CD4-positive, CD25-positive, alpha-beta regulatory T cell (primary cell): Measurements from ENCODE around the gene IQCH. TPM values are rescaled to one million over a fixed set of nuclear protein-coding genes. Genes with fewer than 3 reads are reported as not detected.
A peak's percentile ranks its signal among the peaks of the same experiment; 100 is the strongest.

Source experiments
- ATAC-seq, 2 donors: fragments of 150-1000 bp; cut with Tn5 transposase; one replicate each; pipeline ENCODE4 v1.10.0; 2021; ENCODE audit warnings: low read depth in 2 of 2, moderate number of reproducible peaks in 2 of 2, moderate library complexity in 1 of 2
- DNase-seq, 3 donors: peaks; one replicate each; pipeline versions ENCODE4 v3.0.0 to v3.0.0-alpha.2; 2012 to 2022; ENCODE audit warnings: mixed read lengths in 1 of 3
- H3K27ac ChIP-seq: one replicate; pipeline ENCODE4 v1.7.0; 2013; ENCODE audit warnings: mild to moderate bottlenecking, low read length; ENCODE audit not compliant: insufficient read depth, poor library complexity, severe bottlenecking
- H3K27me3 ChIP-seq: one replicate; pipeline ENCODE4 v1.7.0; 2013; ENCODE audit warnings: low read length; ENCODE audit not compliant: control insufficient read depth, insufficient read depth
- H3K36me3 ChIP-seq: one replicate; pipeline ENCODE4 v1.7.0; 2013; ENCODE audit warnings: mild to moderate bottlenecking, low read length, moderate library complexity; ENCODE audit not compliant: control insufficient read depth, insufficient read depth
- H3K4me1 ChIP-seq: 2 replicates; pipeline ENCODE4 v1.7.0; 2013; ENCODE audit warnings: mild to moderate bottlenecking, low read length; ENCODE audit not compliant: insufficient read depth, control insufficient read depth, poor library complexity, severe bottlenecking
- H3K4me3 ChIP-seq: one replicate; pipeline ENCODE4 v1.7.0; 2013; ENCODE audit warnings: low read depth, mild to moderate bottlenecking, low read length, moderate library complexity
- H3K9me3 ChIP-seq, 2 experiments: 1 replicate in 1 of 2; 2 replicates in 1 of 2; pipeline ENCODE4 v1.7.0; 2013; ENCODE audit warnings: low read length in 2 of 2, mild to moderate bottlenecking in 1 of 2, moderate library complexity in 1 of 2; ENCODE audit not compliant: control insufficient read depth in 2 of 2
- H3K27ac Mint-ChIP-seq, 3 donors: one replicate each; pipeline ENCODE4 v1.8.0; 2020 to 2022; ENCODE audit warnings: mild to moderate bottlenecking in 3 of 3, mixed read lengths in 3 of 3, moderate library complexity in 2 of 3
- H3K27me3 Mint-ChIP-seq: one replicate; pipeline ENCODE4 v1.8.0; 2022; ENCODE audit warnings: mild to moderate bottlenecking, mixed read lengths
- H3K36me3 Mint-ChIP-seq: one replicate; pipeline ENCODE4 v1.8.0; 2020; ENCODE audit warnings: mixed read lengths
- H3K4me1 Mint-ChIP-seq, 4 donors: one replicate each; pipeline ENCODE4 v1.8.0; 2020 to 2022; ENCODE audit warnings: mixed read lengths in 4 of 4, mild to moderate bottlenecking in 1 of 4
- H3K4me3 Mint-ChIP-seq, 4 donors: one replicate each; pipeline ENCODE4 v1.8.0; 2020 to 2022; ENCODE audit warnings: mild to moderate bottlenecking in 4 of 4, mixed read lengths in 4 of 4, moderate library complexity in 3 of 4
- H3K9me3 Mint-ChIP-seq, 7 donors: one replicate each; pipeline ENCODE4 v1.8.0; 2020 to 2022; ENCODE audit warnings: mixed read lengths in 7 of 7, mild to moderate bottlenecking in 3 of 7, moderate library complexity in 2 of 7
- polyA plus RNA-seq, 4 donors: library from polyadenylated mRNA; unstranded; fragments of 300-500 nt; fragmentation: Illumina TruSeq; gene quantifications; one replicate each; pipeline ENCODE4 v1.2.3, GENCODE V29; 2021
- total RNA-seq: library from RNA; stranded (reverse); gene quantifications from one replicate; pipeline ENCODE4 v1.2.3, GENCODE V29; 2022

IQCH gene
- total and polyA plus RNA-seq, 5 donors from 2014 or later, result 0.32 to 0.54 (median 0.38) TPM; not detected in 2

GRCh38 chr15:67521783-67522568 lies 267.4 kb downstream of the IQCH start:
- H3K4me3 Mint-ChIP-seq, result peak overlapping the region; percentile 83 to 95 (median 94)
- ATAC-seq (peak in 1 of 2 donors; percentile 1), DNase-seq (peak in 2 of 3 donors; percentile 15 to 32)
- Histone ChIP-seq H3K4me3 (peak overlapping the region; percentile 93), H3K27me3 (no peaks in the 10 kb centered on the region), H3K9me3 (no peaks in the 10 kb centered on the region), H3K27ac (peak overlapping the region; percentile 79), H3K36me3 (peaks cover 8% of the 10 kb centered on the region), H3K4me1 (peaks cover 32% of the 10 kb centered on the region)
- H3K9me3 Mint-ChIP-seq, result no peaks in the 10 kb centered on the region
- H3K36me3 Mint-ChIP-seq, result no peaks in the 10 kb centered on the region
- H3K27ac Mint-ChIP-seq, result peak overlapping the region; percentile 27 to 98 (median 96)
- H3K27me3 Mint-ChIP-seq, result no peaks in the 10 kb centered on the region
- peaks cover 22 to 35% (median 34%) of the 10 kb centered on the region in 4 donors for H3K4me1 Mint-ChIP-seq

GRCh38 chr15:67523330-67523729 lies 268.7 kb downstream of the IQCH start:
- H3K4me3 ChIP-seq, result peak overlapping the region; percentile 93
- Mint-ChIP-seq H3K27me3 (no peaks in the 10 kb centered on the region), H3K4me1 (peaks cover 20 to 38% (median 35%) of the 10 kb centered on the region in 4 donors), H3K9me3 (no peaks in the 10 kb centered on the region), H3K4me3 (peak overlapping the region; percentile 83 to 95 (median 94)), H3K36me3 (peaks cover 5% of the 10 kb centered on the region), H3K27ac (peak overlapping the region in 1 of 3 donors; percentile 84)
- H3K4me1 ChIP-seq, result peaks cover 32% of the 10 kb centered on the region
- H3K36me3 ChIP-seq, result peaks cover 13% of the 10 kb centered on the region
- no peaks in the 10 kb centered on the region for H3K27me3 ChIP-seq
- no peak for ATAC-seq
- no peak overlapping the region for H3K27ac ChIP-seq
- H3K9me3 ChIP-seq, result no peaks in the 10 kb centered on the region
- DNase-seq, result no peak

GRCh38 chr15:67524235-67524634 lies 269.6 kb downstream of the IQCH start:
- ATAC-seq, result no peak
- peaks cover 16% of the 10 kb centered on the region for H3K36me3 ChIP-seq
- Mint-ChIP-seq H3K4me1 (peaks cover 20 to 38% (median 35%) of the 10 kb centered on the region in 4 donors), H3K36me3 (peaks cover 5% of the 10 kb centered on the region), H3K4me3 (peak overlapping the region in 3 of 4 donors; percentile 45 to 91 (median 71)), H3K27me3 (no peaks in the 10 kb centered on the region), H3K9me3 (no peaks in the 10 kb centered on the region), H3K27ac (peak overlapping the region; percentile 5 to 57 (median 57))
- no peaks in the 10 kb centered on the region for H3K27me3 ChIP-seq
- H3K4me3 ChIP-seq, result no peak overlapping the region
- H3K9me3 ChIP-seq, result no peaks in the 10 kb centered on the region
- H3K27ac ChIP-seq, result peak overlapping the region; percentile 8
- H3K4me1 ChIP-seq, result peaks cover 32% of the 10 kb centered on the region
- no peak for DNase-seq

- Histone ChIP-seq H3K4me3 (no peak overlapping the region), H3K27me3 (peaks cover 1% of the 10 kb centered on the region), H3K27ac (no peak overlapping the region), H3K9me3 (no peaks in the 10 kb centered on the region), H3K36me3 (peaks cover 18% of the 10 kb centered on the region), H3K4me1 (peaks cover 7% of the 10 kb centered on the region)
- H3K27me3 Mint-ChIP-seq, result peaks cover 5% of the 10 kb centered on the region
- peaks cover 5 to 21% (median 12%) of the 10 kb centered on the region in 4 donors for H3K4me1 Mint-ChIP-seq
- peaks cover 5% of the 10 kb centered on the region for H3K36me3 Mint-ChIP-seq
- ATAC-seq (no peak), DNase-seq (no peak)
- H3K9me3 Mint-ChIP-seq, result no peaks in the 10 kb centered on the region
- H3K27ac Mint-ChIP-seq, result no peak overlapping the region
- H3K4me3 Mint-ChIP-seq, result no peak overlapping the region
Measured at GRCh38 chr15:67528513-67528912, 273.9 kb downstream of the IQCH start.

- Histone ChIP-seq H3K27ac (no peak overlapping the region), H3K4me1 (no peaks in the 10 kb centered on the region), H3K9me3 (no peaks in the 10 kb centered on the region), H3K4me3 (no peak overlapping the region), H3K36me3 (peaks cover 15% of the 10 kb centered on the region), H3K27me3 (peaks cover 1% of the 10 kb centered on the region)
- Mint-ChIP-seq H3K9me3 (no peaks in the 10 kb centered on the region), H3K4me3 (no peak overlapping the region), H3K4me1 (peaks cover 2 to 14% (median 8%) of the 10 kb centered on the region in 4 donors), H3K36me3 (peaks cover 5% of the 10 kb centered on the region), H3K27me3 (peaks cover 16% of the 10 kb centered on the region), H3K27ac (no peak overlapping the region)
- ATAC-seq (no peak), DNase-seq (no peak)
Measured at GRCh38 chr15:67531379-67531914, 276.9 kb downstream of the IQCH start.

- Histone ChIP-seq H3K36me3 (peaks cover 2% of the 10 kb centered on the region), H3K4me1 (no peaks in the 10 kb centered on the region), H3K9me3 (no peaks in the 10 kb centered on the region), H3K27ac (no peak overlapping the region), H3K4me3 (no peak overlapping the region), H3K27me3 (peaks cover 1% of the 10 kb centered on the region)
- peaks cover 24% of the 10 kb centered on the region for H3K27me3 Mint-ChIP-seq
- no peak overlapping the region for H3K4me3 Mint-ChIP-seq
- H3K9me3 Mint-ChIP-seq, result no peaks in the 10 kb centered on the region
- no peak overlapping the region for H3K27ac Mint-ChIP-seq
- no peaks in the 10 kb centered on the region for H3K36me3 Mint-ChIP-seq
- DNase-seq (no peak), ATAC-seq (no peak)
- peaks cover 6 to 18% (median 8%) of the 10 kb centered on the region in 4 donors for H3K4me1 Mint-ChIP-seq
Measured at GRCh38 chr15:67533873-67534272, 279.3 kb downstream of the IQCH start.

- Mint-ChIP-seq H3K27me3 (peaks cover 24% of the 10 kb centered on the region), H3K9me3 (no peaks in the 10 kb centered on the region), H3K4me3 (no peak overlapping the region), H3K4me1 (peaks cover 7 to 18% (median 12%) of the 10 kb centered on the region in 4 donors), H3K36me3 (no peaks in the 10 kb centered on the region), H3K27ac (no peak overlapping the region)
- Histone ChIP-seq H3K27ac (no peak overlapping the region), H3K36me3 (peaks cover 2% of the 10 kb centered on the region), H3K9me3 (no peaks in the 10 kb centered on the region), H3K4me1 (no peaks in the 10 kb centered on the region), H3K4me3 (no peak overlapping the region), H3K27me3 (peaks cover 1% of the 10 kb centered on the region)
- DNase-seq, result no peak
- no peak for ATAC-seq
Measured at GRCh38 chr15:67534360-67534759, 279.8 kb downstream of the IQCH start.
